MM.1S (cell line): ENCODE data around the gene ITM2C.

Source experiments
- EZH2 ChIP-seq: fragments of 300-600 bp; sonication (generic); optimal IDR thresholded peaks from 2 replicates; pipeline ENCODE3; 2017; ENCODE audit warnings: low read depth, mild to moderate bottlenecking, antibody characterized with exemption, low read length, mixed read lengths
- EZH2phosphoT487 ChIP-seq: fragments of 300-600 bp; sonication (generic); IDR thresholded peaks from 2 replicates; pipeline ENCODE4 v1.6.1; 2018; ENCODE audit warnings: antibody characterized with exemption, low read length
- TF ChIP-seq, protein P1 (sequence below): fragments of 300-600 bp; sonication (generic); IDR thresholded peaks from 2 replicates; pipeline ENCODE4 v1.5.1; 2016; ENCODE audit warnings: antibody characterized with exemption, low read length, mixed read lengths

DNA sequence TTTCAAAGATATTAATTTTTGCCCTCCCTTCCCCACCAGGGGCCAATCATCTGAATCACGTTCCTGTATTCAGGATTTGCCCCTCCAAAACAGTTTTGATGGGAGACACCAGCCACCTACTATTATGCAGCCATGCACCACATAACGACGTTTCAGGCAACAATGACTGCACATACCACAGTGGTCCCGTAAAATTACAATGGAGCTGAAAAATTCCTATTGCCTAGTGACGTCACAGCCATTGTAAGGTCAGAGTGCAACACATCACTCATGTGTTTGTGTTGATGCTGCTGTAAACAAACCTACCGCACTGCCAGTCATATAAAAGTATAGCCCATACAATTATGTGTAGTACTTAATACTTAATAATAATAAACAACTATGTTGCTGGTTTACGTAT, 22.6 kb downstream of the ITM2C start:
- TF ChIP-seq, protein P1, sequence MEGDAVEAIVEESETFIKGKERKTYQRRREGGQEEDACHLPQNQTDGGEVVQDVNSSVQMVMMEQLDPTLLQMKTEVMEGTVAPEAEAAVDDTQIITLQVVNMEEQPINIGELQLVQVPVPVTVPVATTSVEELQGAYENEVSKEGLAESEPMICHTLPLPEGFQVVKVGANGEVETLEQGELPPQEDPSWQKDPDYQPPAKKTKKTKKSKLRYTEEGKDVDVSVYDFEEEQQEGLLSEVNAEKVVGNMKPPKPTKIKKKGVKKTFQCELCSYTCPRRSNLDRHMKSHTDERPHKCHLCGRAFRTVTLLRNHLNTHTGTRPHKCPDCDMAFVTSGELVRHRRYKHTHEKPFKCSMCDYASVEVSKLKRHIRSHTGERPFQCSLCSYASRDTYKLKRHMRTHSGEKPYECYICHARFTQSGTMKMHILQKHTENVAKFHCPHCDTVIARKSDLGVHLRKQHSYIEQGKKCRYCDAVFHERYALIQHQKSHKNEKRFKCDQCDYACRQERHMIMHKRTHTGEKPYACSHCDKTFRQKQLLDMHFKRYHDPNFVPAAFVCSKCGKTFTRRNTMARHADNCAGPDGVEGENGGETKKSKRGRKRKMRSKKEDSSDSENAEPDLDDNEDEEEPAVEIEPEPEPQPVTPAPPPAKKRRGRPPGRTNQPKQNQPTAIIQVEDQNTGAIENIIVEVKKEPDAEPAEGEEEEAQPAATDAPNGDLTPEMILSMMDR, result no peak
- no peak for TF ChIP-seq EZH2phosphoT487
- TF ChIP-seq EZH2, result no peak
